CD14-positive monocyte (primary cell): Measurements from ENCODE around the gene SLC12A7. TPM values are rescaled to one million over a fixed set of nuclear protein-coding genes. Genes with fewer than 3 reads are reported as not detected.

Experiments
- DNase-seq, 3 donors: peaks; one replicate each; pipeline ENCODE4 v3.0.0-alpha.2; 2011 to 2022
- H2AFZ ChIP-seq: 2 replicates; pipeline ENCODE4 v1.6.0; 2012; ENCODE audit warnings: mild to moderate bottlenecking, low read depth, low read length, inconsistent platforms; ENCODE audit not compliant: insufficient read depth, poor library complexity, severe bottlenecking
- H3K27ac ChIP-seq, 2 donors: 1 replicate in 1 of 2; 2 replicates in 1 of 2; pipeline ENCODE4 v1.5.1; 2012 to 2013; ENCODE audit warnings: low read length in 2 of 2, control low read depth in 1 of 2, inconsistent platforms in 1 of 2, low read depth in 1 of 2, mild to moderate bottlenecking in 1 of 2
- H3K27me3 ChIP-seq, 2 donors: one replicate each; pipeline versions ENCODE4 v1.6.0 to v1.6.1; 2011 to 2013; ENCODE audit warnings: low read length in 2 of 2; ENCODE audit not compliant: control insufficient read depth in 2 of 2, insufficient read depth in 2 of 2
- H3K36me3 ChIP-seq, 2 donors: replicated peaks in 1 of 2; 1 replicate in 1 of 2; 2 replicates in 1 of 2; pipeline versions ENCODE4 v1.5.1 to v1.6.1; 2012 to 2013; ENCODE audit warnings: low read length in 2 of 2, control low read depth in 1 of 2, inconsistent platforms in 1 of 2, mild to moderate bottlenecking in 1 of 2; ENCODE audit not compliant: insufficient read depth in 2 of 2, control insufficient read depth in 1 of 2
- H3K4me1 ChIP-seq, 2 donors: 1 replicate in 1 of 2; 2 replicates in 1 of 2; pipeline versions ENCODE4 v1.5.1 to v1.6.1; 2012 to 2013; ENCODE audit warnings: low read length in 2 of 2, control low read depth in 1 of 2, inconsistent platforms in 1 of 2, mild to moderate bottlenecking in 1 of 2, moderate library complexity in 1 of 2; ENCODE audit not compliant: insufficient read depth in 2 of 2, control insufficient read depth in 1 of 2
- H3K4me2 ChIP-seq: replicated peaks from 2 replicates; pipeline ENCODE3; 2012; ENCODE audit warnings: low read length, moderate library complexity, mild to moderate bottlenecking; ENCODE audit not compliant: poor library complexity, severe bottlenecking; ENCODE audit errors: extremely low read depth
- H3K4me3 ChIP-seq, 3 experiments: fragments of 200-600 bp in 1 of 3; sonication (generic) in 1 of 3; replicated peaks in 1 of 3; 1 replicate in 2 of 3; 2 replicates in 1 of 3; pipeline ENCODE4 v1.5.1; 2011 to 2013; ENCODE audit warnings: low read length in 3 of 3, mild to moderate bottlenecking in 3 of 3, control low read depth in 2 of 3, low read depth in 2 of 3, inconsistent platforms in 1 of 3, moderate library complexity in 1 of 3
- H3K79me2 ChIP-seq: 2 replicates; pipeline ENCODE4 v1.6.0; 2012; ENCODE audit warnings: mild to moderate bottlenecking, control low read depth, inconsistent platforms, low read length, moderate library complexity; ENCODE audit not compliant: insufficient read depth
- H3K9ac ChIP-seq: 2 replicates; pipeline ENCODE4 v1.6.0; 2017; ENCODE audit warnings: low read length, mild to moderate bottlenecking; ENCODE audit not compliant: insufficient read depth, poor library complexity, severe bottlenecking
- H3K9me3 ChIP-seq, 2 donors: replicated peaks in 1 of 2; 1 replicate in 1 of 2; 2 replicates in 1 of 2; pipeline versions ENCODE4 v1.5.1 to v1.6.1; 2012 to 2013; ENCODE audit warnings: low read length in 2 of 2, control low read depth in 1 of 2; ENCODE audit not compliant: control insufficient read depth in 1 of 2, insufficient read depth in 1 of 2
- H4K20me1 ChIP-seq: 2 replicates; pipeline ENCODE4 v1.6.0; 2012; ENCODE audit warnings: mild to moderate bottlenecking, low read length, control low read depth, moderate library complexity; ENCODE audit not compliant: insufficient read depth
- H3K27ac Mint-ChIP-seq, 7 donors: one replicate each; pipeline ENCODE4 v1.8.0; 2020; ENCODE audit warnings: mild to moderate bottlenecking in 7 of 7, mixed read lengths in 7 of 7, moderate library complexity in 6 of 7, inconsistent platforms in 2 of 7
- H3K27me3 Mint-ChIP-seq, 3 donors: one replicate each; pipeline ENCODE4 v1.8.0; 2021 to 2022; ENCODE audit warnings: low read depth in 3 of 3, mild to moderate bottlenecking in 3 of 3, mixed read lengths in 3 of 3, moderate library complexity in 3 of 3, inconsistent platforms in 1 of 3
- H3K36me3 Mint-ChIP-seq, 2 donors: one replicate each; pipeline ENCODE4 v1.8.0; 2020; ENCODE audit warnings: mixed read lengths in 2 of 2, inconsistent platforms in 1 of 2, mild to moderate bottlenecking in 1 of 2
- H3K4me1 Mint-ChIP-seq: one replicate; pipeline ENCODE4 v1.8.0; 2020; ENCODE audit warnings: mild to moderate bottlenecking, mixed read lengths
- H3K4me3 Mint-ChIP-seq, 2 donors: one replicate each; pipeline ENCODE4 v1.8.0; 2020; ENCODE audit warnings: mild to moderate bottlenecking in 2 of 2, mixed read lengths in 2 of 2, moderate library complexity in 1 of 2
- H3K9me3 Mint-ChIP-seq, 7 donors: one replicate each; pipeline ENCODE4 v1.8.0; 2020 to 2022; ENCODE audit warnings: mixed read lengths in 7 of 7, mild to moderate bottlenecking in 6 of 7, moderate library complexity in 6 of 7, inconsistent platforms in 2 of 7
- CTCF ChIP-seq: fragments of 200-600 bp; IDR thresholded peaks from one replicate; pipeline ENCODE4 v1.8.0; 2022; ENCODE audit warnings: antibody characterized with exemption, mild to moderate bottlenecking
- WGBS: methylation state at CpG from one replicate; pipeline ENCODE4 v1.1.5; 2013; ENCODE audit warnings: missing lambda C conversion rate; ENCODE audit not compliant: insufficient coverage; 5-methylcytosine and 5-hydroxymethylcytosine counted together
- intact Hi-C, 2 donors: fragments of 100-400 bp; cut with micrococcal nuclease; formaldehyde crosslinking; loops; one replicate each; pipeline versions ENCODE4 v1.15.0 to v1.15.1; 2023
- polyA minus RNA-seq: library from RNA; depleted of rRNA, polyadenylated mRNA; stranded (reverse); fragments of >200 nt; gene quantifications from 2 replicates; pipeline ENCODE4 v1.2.3, GENCODE V29; 2012
- polyA plus RNA-seq, 3 donors: library from polyadenylated mRNA; depleted of rRNA in 1 of 3; unstranded in 2 of 3; stranded (reverse) in 1 of 3; fragments of 300-500 nt in 2 of 3; fragments of >200 nt in 1 of 3; fragmentation: Illumina TruSeq in 2 of 3; gene quantifications; 1 replicate in 2 of 3; 2 replicates in 1 of 3; pipeline ENCODE4 v1.2.3, GENCODE V29; 2012 to 2021
- total RNA-seq, 12 experiments: library from RNA in 1 of 12; stranded (reverse) in 1 of 12; fragments of 120-200 nt in 1 of 12; gene quantifications; one replicate each; pipeline ENCODE4 v1.2.4 and lab custom pipeline; 2013 to 2026; ENCODE audit warnings: mixed read lengths in 6 of 12, inconsistent platforms in 1 of 12

SLC12A7 gene
- 33.7 TPM for total RNA-seq (2013)
- polyA plus RNA-seq (10 to 100 TPM in 2 of 3 donors, 1 to 10 TPM in 1; 8.2 to 31.2 (median 12.5) TPM), polyA minus RNA-seq (34.4 and 37.2 TPM in 2 replicates), total RNA-seq (lab: John Stamatoyannopoulos, UW) (43.3 to 340 (median 121) reads per million in 11 experiments)

- Mint-ChIP-seq H3K4me3 (peak within 1 kb of the TSS; percentile 91 to 94), H3K27me3 (peaks cover 4 to 21% (median 11%) of the 10 kb centered on the region in 3 donors), H3K4me1 (peaks cover 43% of the 10 kb centered on the region), H3K9me3 (peaks cover 0 to 5% (median 0%) of the 10 kb centered on the region in 7 donors), H3K27ac (peak within 1 kb of the TSS; percentile 70 to 96 (median 90)), H3K36me3 (peaks cover 4 to 8% of the 10 kb centered on the region in 2 donors)
- under 1% methylated on average over 66 of the region's 79 CpGs for WGBS
- Histone ChIP-seq H3K27ac (peak within 1 kb of the TSS; percentile 65 to 68), H3K27me3 (peaks cover 2 to 29% of the 10 kb centered on the region in 2 donors), H4K20me1 (peaks cover 20% of the 10 kb centered on the region), H3K9ac (peak within 1 kb of the TSS; percentile 85), H3K4me3 (peak within 1 kb of the TSS; percentile 85 to 87 (median 87)), H3K4me1 (peaks cover 42 to 43% of the 10 kb centered on the region in 2 donors), H3K4me2 (peak within 1 kb of the TSS; percentile 86), H3K36me3 (no peaks in the 10 kb centered on the region), H3K9me3 (no peaks in the 10 kb centered on the region), H3K79me2 (peaks cover 11% of the 10 kb centered on the region), H2AFZ (peak within 1 kb of the TSS; percentile 53)
- peak in 2 of 3 donors; percentile 26 to 31 for DNase-seq
- intact Hi-C loops = no loop called here
- TF ChIP-seq CTCF = no peak
These were observed at the start of gene SLC12A7 for GRCh38 chr5:1111727-1112289. Gene SLC12A7 (minus strand): TSS chr5:1112063. CDS start chr5:1111991, 72 bp downstream.

GRCh38 chr5:1161108-1161832, 49.4 kb upstream of the SLC12A7 start:
- peaks cover 7 to 12% of the 10 kb centered on the region in 2 donors for H3K9me3 ChIP-seq
- 92% methylated on average over 22 of the region's 23 CpGs for WGBS
- H4K20me1 ChIP-seq = no peaks in the 10 kb centered on the region
- Mint-ChIP-seq H3K9me3 (peaks cover 4 to 12% (median 7%) of the 10 kb centered on the region in 7 donors), H3K27me3 (peaks cover 26 to 48% (median 42%) of the 10 kb centered on the region in 3 donors), H3K27ac (no peak overlapping the region), H3K4me1 (peaks cover 3% of the 10 kb centered on the region), H3K4me3 (no peak overlapping the region), H3K36me3 (no peaks in the 10 kb centered on the region)
- no peaks in the 10 kb centered on the region for H3K4me1 ChIP-seq
- H2AFZ ChIP-seq = no peak overlapping the region
- no peak for DNase-seq
- H3K4me3 ChIP-seq = no peak overlapping the region
- H3K79me2 ChIP-seq = no peaks in the 10 kb centered on the region
- H3K9ac ChIP-seq = no peak overlapping the region
- intact Hi-C loops = no loop called here
- H3K4me2 ChIP-seq = no peak overlapping the region
- TF ChIP-seq CTCF = no peak
- peaks cover 5 to 13% of the 10 kb centered on the region in 2 donors for H3K27me3 ChIP-seq
- no peak overlapping the region for H3K27ac ChIP-seq
- H3K36me3 ChIP-seq = no peaks in the 10 kb centered on the region
